HG03196 (cell line): Measurements from ENCODE around the gene FXR1.
"Not testable (repeated sequence)": the region's sequence is repeated elsewhere in the genome, so short reads cannot be mapped to it uniquely, and the experiment has no call there.

Experiments
- ATAC-seq: cut with Tn5 transposase; IDR thresholded peaks from one replicate; pipeline ENCODE4 v1.9.1; 2021; ENCODE audit not compliant: unreplicated experiment

Gene FXR1

DNA sequence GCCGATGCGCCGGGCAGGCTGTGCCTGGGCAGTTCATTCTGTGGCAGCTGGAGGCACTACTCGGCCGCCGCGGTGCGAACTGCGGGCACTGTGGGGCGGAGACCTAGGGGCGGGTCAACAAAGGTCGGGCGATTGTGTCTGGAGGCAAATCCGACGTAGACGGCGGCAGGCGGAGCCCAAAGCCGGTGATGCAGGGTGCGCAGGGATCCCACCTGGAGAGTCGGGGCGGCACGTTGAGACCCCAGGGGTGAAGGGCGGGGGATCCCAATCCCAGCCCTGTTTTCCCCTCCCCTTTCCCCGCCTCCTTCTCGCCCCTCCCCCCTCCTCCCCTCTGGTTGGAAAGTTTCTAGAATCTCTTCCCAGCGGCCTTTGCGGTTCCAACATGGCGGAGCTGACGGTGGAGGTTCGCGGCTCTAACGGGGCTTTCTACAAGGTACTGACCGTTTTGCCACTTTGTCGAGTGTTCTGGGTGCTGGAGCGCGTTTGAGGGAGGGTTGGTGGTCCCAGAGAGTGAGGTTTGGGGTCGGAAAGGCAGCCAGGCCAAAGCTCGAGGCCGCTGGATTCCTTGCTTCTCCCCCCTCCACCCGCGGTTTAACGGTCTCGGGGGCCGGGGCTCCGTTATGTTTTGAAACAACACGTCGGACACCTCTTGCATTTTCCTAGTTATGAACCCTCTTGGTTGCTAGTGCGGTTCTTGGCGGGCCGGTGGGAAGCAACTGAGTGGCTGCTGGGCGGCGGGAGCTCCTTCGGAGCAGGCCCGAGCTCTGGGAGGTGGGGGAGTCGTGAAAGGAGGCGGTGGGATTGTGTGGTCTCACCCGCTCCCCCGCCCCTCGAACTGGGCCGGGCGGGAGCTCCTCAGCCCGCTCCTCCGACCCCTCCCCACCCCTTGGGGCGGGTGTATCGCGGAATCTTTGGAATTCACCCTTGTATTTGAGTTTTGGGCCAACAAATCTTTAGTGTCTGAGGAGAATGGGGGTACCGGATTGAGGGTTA is at the start of gene FXR1:
Gene FXR1 (plus strand): TSS at position 367 of the 993 bp plus-strand sequence. CDS start 16 bp downstream, at position 383.
- ATAC-seq, result peak; percentile 100

GRCh38 chr3:180870008-180870699 is 42.3 kb upstream of the FXR1 start:
- no peak for ATAC-seq

GRCh38 chr3:180871901-180872300 is 40.6 kb upstream of the FXR1 start:
- no peak for ATAC-seq

GRCh38 chr3:180872430-180872829 is 40.0 kb upstream of the FXR1 start:
- ATAC-seq, result not testable (repeated sequence)

GRCh38 chr3:180875124-180875698 is 37.3 kb upstream of the FXR1 start:
- ATAC-seq, result no peak

DNA sequence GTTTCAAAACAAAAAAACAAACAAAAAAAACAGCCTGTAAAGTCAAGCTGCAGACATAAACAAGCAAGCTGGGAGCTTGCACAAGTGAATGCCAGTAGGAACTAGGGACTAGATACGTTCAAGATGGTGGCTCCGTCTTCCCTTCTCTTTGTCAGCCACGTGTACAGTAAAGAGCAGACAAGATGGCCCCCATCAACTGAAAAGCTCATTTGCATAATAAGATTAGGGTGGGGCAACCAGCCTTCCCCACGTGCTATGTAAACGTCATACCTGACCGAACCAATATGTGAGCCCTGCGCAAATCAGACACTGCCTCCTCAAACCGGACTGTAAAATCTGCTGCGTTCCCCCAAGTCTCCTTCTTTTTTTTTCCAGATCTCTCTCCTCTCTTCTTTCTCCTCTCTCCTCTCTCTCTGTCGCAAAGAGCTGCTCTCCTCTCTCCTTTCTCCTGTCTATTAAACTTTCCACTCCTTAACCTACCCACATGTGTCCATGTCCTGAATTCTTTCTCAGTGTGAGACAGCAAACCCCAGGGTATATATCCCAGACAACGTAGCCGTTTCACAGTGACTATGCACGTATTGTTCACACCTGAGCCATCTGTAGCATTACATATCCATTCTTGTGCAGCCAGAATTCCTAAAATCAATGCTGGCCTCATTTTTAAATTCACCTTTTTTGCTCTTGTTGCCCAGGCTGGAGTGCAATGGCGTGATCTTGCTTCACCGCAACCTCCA is 31.2 kb upstream of the FXR1 start:
- ATAC-seq, result no peak

DNA sequence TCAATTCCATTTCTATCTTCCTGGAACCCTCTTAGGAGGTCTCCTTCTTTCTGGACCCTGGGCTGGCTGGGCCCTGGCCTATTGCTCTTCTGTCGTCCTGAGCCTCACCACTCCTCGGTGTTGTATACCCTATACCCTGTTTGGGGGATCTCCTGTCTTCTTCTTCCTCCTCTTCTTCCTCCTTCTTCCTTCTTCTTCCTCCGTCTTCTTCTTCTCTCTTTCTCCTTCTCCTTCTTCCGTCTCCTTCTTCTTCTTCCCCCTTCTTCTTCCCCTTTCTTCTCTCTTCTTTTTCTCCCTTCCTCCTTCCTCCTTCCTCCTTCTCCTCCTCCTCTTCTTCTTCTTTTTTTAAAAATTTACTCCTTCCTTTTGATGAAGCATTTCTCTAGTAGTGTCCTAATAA is 30.4 kb upstream of the FXR1 start:
- no peak for ATAC-seq

DNA sequence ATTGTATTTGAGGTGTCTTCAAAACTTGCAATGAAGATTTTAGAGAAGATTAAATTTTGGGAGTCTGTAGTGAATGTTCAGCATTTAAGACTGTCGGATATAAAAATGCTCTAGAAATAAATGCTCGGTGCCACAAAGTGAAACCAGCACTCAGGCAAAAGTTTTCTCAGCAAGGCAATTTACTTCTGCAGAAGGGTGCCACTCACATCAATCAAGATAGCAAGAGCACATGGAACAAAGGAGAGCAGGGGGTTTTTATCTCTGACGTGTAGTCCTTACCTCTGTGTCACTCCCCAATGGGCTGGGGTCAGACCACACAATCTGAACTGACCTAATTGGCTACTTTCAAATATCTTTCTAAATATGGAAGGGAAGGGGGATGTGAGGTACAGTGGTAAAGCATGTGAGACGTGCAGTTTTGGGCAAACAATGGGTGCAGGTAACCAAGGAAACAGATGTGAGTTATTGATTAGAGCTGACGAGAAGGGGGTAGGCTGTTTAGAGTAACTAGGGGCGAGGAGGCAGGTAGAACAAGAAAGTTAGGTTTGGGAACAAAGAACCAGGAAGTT is 23.4 kb upstream of the FXR1 start:
- ATAC-seq, result no peak

- ATAC-seq, result no peak
Measured at GRCh38 chr3:180898572-180898971, 13.9 kb upstream of the FXR1 start.

DNA sequence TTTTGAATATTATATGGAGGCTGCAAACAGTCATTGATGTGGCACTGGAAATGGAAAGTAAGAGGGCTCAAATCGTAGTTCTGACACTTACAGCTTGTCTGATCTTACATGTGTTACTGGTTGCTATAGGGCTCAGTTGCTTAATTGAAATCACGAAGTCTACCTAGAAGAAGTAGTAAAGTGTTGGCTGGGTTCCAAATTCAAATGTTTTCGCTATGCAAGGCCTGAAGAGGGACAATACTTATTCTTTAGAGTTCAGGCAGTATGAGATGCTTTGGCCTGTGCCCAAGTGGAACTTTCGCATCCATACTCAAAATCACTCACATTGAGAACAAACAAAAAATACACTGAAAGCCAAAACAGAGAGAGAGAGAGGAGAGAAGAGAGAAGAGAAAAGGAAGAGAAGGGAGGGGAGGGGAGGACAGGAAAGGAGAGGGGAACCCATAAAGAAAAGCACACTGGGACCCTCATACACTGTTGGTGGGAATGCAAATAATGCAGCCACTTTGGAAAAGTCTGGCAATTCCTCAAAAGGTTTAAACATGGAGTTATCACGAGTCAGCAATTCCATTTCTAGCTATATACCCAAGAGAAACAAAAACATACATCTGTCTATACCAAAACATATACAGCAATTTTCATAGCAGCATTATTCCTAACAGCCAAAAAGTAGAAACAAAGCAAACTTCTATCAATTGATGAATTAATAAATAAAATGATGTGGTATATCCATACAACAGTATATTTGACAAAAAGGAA is 2.9 kb upstream of the FXR1 start:
- ATAC-seq, result no peak

GRCh38 chr3:180910823-180911222 is 1.6 kb upstream of the FXR1 start:
- ATAC-seq, result no peak

- peak; percentile 4 for ATAC-seq
Measured at GRCh38 chr3:180911876-180912303, 580 bp upstream of the FXR1 start.

DNA sequence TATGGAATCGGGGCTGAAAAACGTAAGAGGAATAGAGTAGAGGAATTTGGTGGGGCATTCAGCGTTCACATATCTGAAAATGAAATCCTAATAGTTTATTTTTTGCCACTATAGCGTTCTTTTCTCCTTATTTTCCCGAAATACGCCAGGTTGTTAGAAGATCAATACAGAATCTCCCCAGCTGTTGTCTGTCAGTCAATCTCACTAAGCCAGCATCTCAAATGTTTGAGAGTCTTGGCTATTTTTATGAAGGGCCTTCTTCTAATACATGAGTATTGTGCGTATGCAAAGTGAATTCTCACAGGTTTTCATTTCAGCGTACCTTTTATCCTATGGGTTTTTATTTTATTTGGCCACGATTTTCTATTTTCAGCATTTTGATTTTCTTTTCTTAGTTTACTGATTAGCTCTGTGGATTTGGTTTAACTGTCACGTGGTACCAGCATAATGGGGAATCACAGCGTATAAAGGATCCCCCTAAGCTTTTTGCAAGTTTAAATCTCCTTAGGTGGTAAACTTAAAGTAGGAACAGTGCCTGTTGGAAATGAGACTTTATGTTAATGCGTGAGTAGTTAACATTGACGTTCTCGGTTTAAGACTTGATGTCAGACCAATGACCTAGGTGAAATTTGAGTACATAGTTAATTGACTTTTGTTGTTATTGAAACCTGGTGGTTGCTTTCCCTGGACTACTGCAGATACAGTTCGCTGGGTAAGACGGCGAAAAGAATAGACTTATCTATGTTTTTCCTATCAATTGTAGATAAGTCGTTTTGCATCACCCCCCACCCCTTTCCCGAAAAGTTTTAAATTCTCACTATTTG is 1.3 kb downstream of the FXR1 start:
- ATAC-seq, result no peak

- ATAC-seq, result no peak
Measured at GRCh38 chr3:180918542-180918941, 6.1 kb downstream of the FXR1 start.

DNA sequence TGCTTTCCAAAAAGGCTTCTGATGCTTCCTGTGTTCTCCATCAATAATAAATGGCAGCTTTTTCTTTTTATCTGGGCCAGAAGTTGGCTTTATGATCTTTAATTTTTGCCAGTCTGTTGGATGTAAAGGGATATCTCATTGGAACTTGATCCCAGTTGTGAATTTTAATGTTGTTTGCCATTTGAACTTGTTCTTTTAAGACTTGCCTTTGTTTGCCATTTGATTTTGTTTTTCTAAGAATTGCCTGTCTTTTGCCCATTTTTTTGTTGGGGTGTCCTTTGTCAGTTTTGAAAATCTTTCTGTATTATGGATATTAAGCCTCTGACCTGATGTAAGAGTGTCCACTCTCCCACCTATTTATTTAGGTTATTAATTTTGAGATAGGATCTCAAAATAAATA is 9.8 kb downstream of the FXR1 start:
- ATAC-seq, result no peak

- no peak for ATAC-seq
Measured at GRCh38 chr3:180923561-180923960, 11.1 kb downstream of the FXR1 start.

DNA sequence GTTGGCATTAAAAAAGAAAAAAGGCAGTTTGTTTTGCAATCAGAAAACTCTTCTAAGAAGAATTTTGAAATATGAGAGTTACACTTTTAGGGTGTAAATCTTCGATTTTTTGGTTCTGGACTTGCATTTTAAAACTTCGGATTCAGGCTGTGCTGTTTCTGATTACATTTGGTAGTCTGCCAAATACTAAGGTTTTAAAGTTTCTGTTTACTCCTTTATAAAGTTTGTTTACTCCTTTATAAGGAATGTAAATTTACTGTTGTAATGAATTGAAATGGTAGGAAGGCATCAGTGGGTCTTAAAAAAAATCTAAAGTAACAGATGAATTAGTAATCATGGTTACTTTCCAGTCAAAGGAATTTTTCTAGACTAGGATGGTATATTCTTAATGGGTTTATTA is 14.1 kb downstream of the FXR1 start:
- no peak for ATAC-seq

DNA sequence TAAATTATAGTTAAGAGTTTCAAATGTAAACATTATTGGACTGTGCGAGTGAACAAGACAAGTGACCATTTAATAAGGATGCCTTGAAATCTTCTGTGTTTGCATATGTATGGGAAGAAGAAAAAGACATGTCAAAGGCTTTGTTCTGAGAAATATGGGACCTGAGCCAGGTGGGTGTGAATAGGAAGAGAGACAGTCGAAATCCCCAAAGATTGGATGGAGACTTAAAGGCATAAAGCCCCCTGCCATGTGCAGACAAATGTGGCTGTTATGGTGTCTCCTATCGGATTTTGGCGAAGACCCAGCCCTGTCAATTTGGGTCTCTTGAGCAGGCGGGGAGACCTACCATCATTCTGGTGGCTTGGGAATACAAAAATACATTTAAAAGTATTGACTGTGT is 16.9 kb downstream of the FXR1 start:
- no peak for ATAC-seq

DNA sequence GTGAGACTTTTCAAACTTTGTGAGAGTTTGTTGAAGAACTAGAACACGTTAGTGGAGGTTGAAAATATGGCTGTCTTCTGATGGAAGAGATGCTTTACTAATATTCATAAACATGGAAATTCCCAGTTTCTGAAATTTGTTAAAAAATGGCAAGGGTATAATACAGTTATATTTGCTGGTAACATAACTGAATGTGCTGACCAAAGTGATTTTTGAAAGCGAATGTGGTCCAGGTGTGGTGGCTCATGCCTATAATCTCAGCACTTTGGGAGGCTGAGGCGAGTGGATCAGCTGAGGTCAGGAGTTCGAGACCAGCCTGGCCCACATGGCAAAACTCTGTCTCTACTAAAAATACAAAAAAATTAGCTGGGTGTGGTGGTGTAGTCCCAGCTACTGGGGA is 18.1 kb downstream of the FXR1 start:
- ATAC-seq, result no peak
